GM12878 (cell line): ENCODE results near the gene PPAT. TPM values are rescaled to one million over a fixed set of nuclear protein-coding genes. Genes with fewer than 3 reads are reported as not detected.

Experiments used
- ATAC-seq: fragments of 200-7000 bp; cut with Tn5 transposase; 3 replicates; pipeline ENCODE4 v1.9.1; 2020; ENCODE audit warnings: mild to moderate bottlenecking, moderate library complexity
- BruUV-seq: library from RNA; stranded (reverse); fragments of 400-500 nt; replicated peaks from 2 replicates; lab custom pipeline; 2021; lab: Mats Ljungman, UMichigan
- CTCF ChIA-PET: fragments of 300-600 bp; sonication (Branson Sonifier 250); formaldehyde crosslinking; extraction: SDS; loops from one replicate; lab custom pipeline; 2021; ENCODE audit warnings: inconsistent platforms; lab: Yijun Ruan, JAX
- POLR2A ChIA-PET: fragments of 350-600 bp; formaldehyde crosslinking; extraction: SDS; loops from one replicate; lab custom pipeline; 2021; ENCODE audit warnings: inconsistent platforms; lab: Charles Lee
- RAD21 ChIA-PET: fragments of 300-600 bp; sonication (Branson Sonifier 250); formaldehyde crosslinking; loops from one replicate; lab custom pipeline; 2023; ENCODE audit warnings: antibody characterized with exemption; ENCODE audit not compliant: unreplicated experiment; lab: Charles Lee
- SMC1A ChIA-PET: fragments of 300-600 bp; sonication (Branson Sonifier 250); formaldehyde crosslinking; loops from one replicate; lab custom pipeline; 2023; ENCODE audit not compliant: unreplicated experiment, uncharacterized antibody; lab: Charles Lee
- DNase-seq: peaks from one replicate; pipeline ENCODE4 v3.0.0-alpha.2; 2011; ENCODE audit warnings: low read depth, low spot score
- FAIRE-seq: peaks from 3 replicates; lab custom pipeline; 2011; peaks lifted over from hg19 to GRCh38; lab: Jason Lieb, UNC
- H2AFZ ChIP-seq: 2 replicates; pipeline ENCODE4 v1.6.0; 2011; ENCODE audit warnings: low read depth, low read length, control low read depth; ENCODE audit not compliant: control insufficient read depth
- H3K27ac ChIP-seq: 2 replicates; pipeline ENCODE4 v1.5.1; 2011; ENCODE audit warnings: control low read depth; ENCODE audit not compliant: control insufficient read depth, insufficient read depth
- H3K27me3 ChIP-seq, 2 experiments: replicated peaks in 1 of 2; 2 replicates each; pipeline versions ENCODE4 v1.6.0 to v1.6.1; 2011; ENCODE audit warnings: low read length in 1 of 2; ENCODE audit not compliant: control insufficient read depth in 2 of 2, insufficient read depth in 2 of 2
- H3K36me3 ChIP-seq, 2 experiments: 2 replicates each; pipeline ENCODE4 v1.5.1; 2011; ENCODE audit warnings: low read length in 1 of 2; ENCODE audit not compliant: control insufficient read depth in 2 of 2, insufficient read depth in 2 of 2
- H3K4me1 ChIP-seq: 2 replicates; pipeline ENCODE4 v1.6.1; 2011; ENCODE audit warnings: mild to moderate bottlenecking, low read length, moderate library complexity, mixed read lengths; ENCODE audit not compliant: control insufficient read depth, insufficient read depth
- H3K4me2 ChIP-seq: 2 replicates; pipeline ENCODE4 v1.6.0; 2011; ENCODE audit warnings: control low read depth; ENCODE audit not compliant: control insufficient read depth, insufficient read depth
- H3K4me3 ChIP-seq: fragments of 200-600 bp; sonication (generic); 2 replicates; pipeline ENCODE4 v1.5.1; 2016
- H3K79me2 ChIP-seq: 2 replicates; pipeline ENCODE4 v1.6.0; 2011; ENCODE audit warnings: low read length; ENCODE audit not compliant: control insufficient read depth, insufficient read depth
- H3K9ac ChIP-seq: 2 replicates; pipeline ENCODE4 v1.8.0; 2011; ENCODE audit warnings: low read length, control low read depth, mixed read lengths; ENCODE audit not compliant: control insufficient read depth, insufficient read depth
- H3K9me3 ChIP-seq: replicated peaks from 3 replicates; pipeline ENCODE4 v1.5.1; 2011; ENCODE audit warnings: mild to moderate bottlenecking, low read length; ENCODE audit not compliant: control insufficient read depth, insufficient read depth
- H4K20me1 ChIP-seq: 2 replicates; pipeline ENCODE4 v1.6.0; 2011; ENCODE audit not compliant: control insufficient read depth, insufficient read depth
- EED ChIP-seq: sonication (generic); IDR thresholded peaks from 2 replicates; pipeline ENCODE4 v1.6.1; 2016; ENCODE audit warnings: antibody characterized with exemption, low read depth
- NBN ChIP-seq: fragments of 450-650 bp; IDR thresholded peaks from 2 replicates; pipeline ENCODE4 v1.6.1; 2016
- PAX5 ChIP-seq: IDR thresholded peaks from 2 replicates; pipeline ENCODE4 v1.6.1; 2011; ENCODE audit warnings: low read depth, low read length, borderline replicate concordance
- RAD51 ChIP-seq: fragments of 450-650 bp; IDR thresholded peaks from 2 replicates; pipeline ENCODE4 v1.6.1; 2016; ENCODE audit warnings: moderate library complexity, mild to moderate bottlenecking, inconsistent platforms
- SMAD5 ChIP-seq: IDR thresholded peaks from 2 replicates; pipeline ENCODE4 v1.6.1; 2016; ENCODE audit warnings: antibody characterized with exemption, low read depth
- SMC3 ChIP-seq: IDR thresholded peaks from 2 replicates; pipeline ENCODE4 v1.6.1; 2011; ENCODE audit warnings: low read length, improper control_type of control experiment, borderline replicate concordance
- TARDBP ChIP-seq: IDR thresholded peaks from 2 replicates; pipeline ENCODE4 v1.6.1; 2016; ENCODE audit warnings: borderline replicate concordance
- ZNF217 ChIP-seq: fragments of 450-650 bp; IDR thresholded peaks from 2 replicates; pipeline ENCODE4 v1.6.1; 2017; ENCODE audit warnings: antibody characterized with exemption, mild to moderate bottlenecking
- WGBS: methylation state at CpG from one replicate; pipeline ENCODE4 v1.1.6; 2016; ENCODE audit warnings: low lambda C conversion rate; ENCODE audit not compliant: insufficient replicate concordance, insufficient coverage; ENCODE audit errors: missing lambda C conversion rate; 5-methylcytosine and 5-hydroxymethylcytosine counted together
- in situ Hi-C: fragments of 300-500 bp; cut with MboI; formaldehyde crosslinking; loops from 9 replicates; pipeline ENCODE4 v1.14.3; 2018; ENCODE audit warnings: mixed read lengths
- intact Hi-C: fragments of 100-400 bp; cut with micrococcal nuclease; formaldehyde crosslinking; loops from one replicate; pipeline ENCODE4 v1.14.2; 2022; ENCODE audit not compliant: unreplicated experiment
- polyA plus RNA-seq, 11 experiments: library from polyadenylated mRNA; depleted of rRNA in 4 of 11; unstranded in 6 of 11; stranded (reverse) in 5 of 11; fragments of >200 nt; fragmentation: Nextera tagmentation in 4 of 11; fragmentation: Illumina TruSeq in 1 of 11; extraction: Ambion mirVana in 4 of 11; extraction: Trizol in 1 of 11; gene quantifications; 1 replicate in 1 of 11; 2 replicates in 10 of 11; pipeline versions ENCODE4 v1.2.1 to v1.2.3, GENCODE V29; 2011 to 2016; ENCODE audit warnings: inconsistent platforms in 2 of 11, missing spikeins in 2 of 11, low read depth in 1 of 11
- total RNA-seq, 4 experiments: library from RNA; depleted of rRNA in 3 of 4; stranded (reverse); fragments of >200 nt in 3 of 4; fragmentation: Illumina TruSeq in 1 of 4; extraction: Trizol in 1 of 4; gene quantifications; 2 replicates each; pipeline versions ENCODE4 v1.2.1 to v1.2.3, GENCODE V29; 2013 to 2021
- TF ChIP-seq, protein P1 (sequence below): fragments of 450-650 bp; IDR thresholded peaks from 2 replicates; pipeline ENCODE4 v1.6.1; 2017; ENCODE audit warnings: low read depth, mild to moderate bottlenecking, moderate library complexity
- TF ChIP-seq, protein P2 (sequence below): fragments of 450-650 bp; IDR thresholded peaks from 2 replicates; pipeline ENCODE4 v1.6.1; 2017; ENCODE audit warnings: mild to moderate bottlenecking, low read depth, inconsistent platforms; ENCODE audit not compliant: poor library complexity, severe bottlenecking
- TF ChIP-seq, protein P3 (sequence below): IDR thresholded peaks from 2 replicates; pipeline ENCODE4 v1.6.1; 2012; ENCODE audit warnings: improper control_type of control experiment, low read depth, low read length; ENCODE audit not compliant: insufficient replicate concordance

The PPAT gene
- total and polyA plus RNA-seq, 10 of the 15 experiments (the other 5 are each of a cell fraction or from before 2014, with no cell fraction given): 24.9 to 50.7 (median 38.0) TPM

DNA sequence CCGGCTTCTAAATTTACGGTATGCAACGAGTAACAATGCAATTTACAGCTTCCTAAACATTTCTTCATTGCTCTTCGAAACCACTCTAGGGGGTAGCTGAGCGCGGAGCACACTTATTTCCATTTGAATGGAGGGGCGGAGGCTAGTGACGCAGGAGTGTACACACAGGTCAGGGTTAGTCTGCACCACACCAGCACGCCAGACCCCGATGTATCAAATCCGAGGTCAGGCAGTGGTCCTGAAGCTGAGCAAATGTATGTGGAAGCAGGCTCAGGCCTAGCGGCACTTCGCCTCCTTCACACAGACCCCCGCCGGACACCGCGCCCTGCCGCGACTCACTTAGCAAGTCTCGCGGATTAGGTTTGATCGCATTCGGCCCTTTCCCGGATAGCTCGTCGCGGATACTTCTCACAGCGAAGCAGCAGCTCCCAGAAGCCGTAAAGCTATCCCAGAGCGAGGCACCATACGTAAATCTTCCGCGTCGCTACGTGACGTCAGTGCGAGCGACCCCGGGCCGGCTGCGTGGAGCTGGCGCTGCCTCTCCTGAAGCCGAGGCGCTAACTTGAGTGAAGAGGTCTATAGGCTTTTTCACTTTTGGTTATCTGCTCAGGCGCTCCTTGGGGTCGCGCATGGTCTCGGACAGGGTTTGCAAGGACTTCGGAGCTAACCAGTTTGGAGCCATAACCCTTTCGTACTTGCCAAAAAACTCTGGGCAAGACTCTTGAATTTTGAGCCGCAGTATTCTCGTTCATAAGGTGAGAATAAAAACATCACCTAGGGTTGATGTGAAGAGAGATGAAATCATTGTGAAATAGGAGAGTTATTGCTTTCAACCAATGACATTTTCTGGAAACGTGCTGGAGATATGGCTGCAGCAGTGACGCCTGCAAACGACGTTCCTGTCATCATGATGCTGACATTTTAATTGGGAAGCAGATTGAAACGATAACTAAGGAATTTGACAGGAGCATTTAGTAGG lies 48.1 kb downstream of the PPAT start, which contains the start of gene AASDH (continued):
- TF ChIP-seq RAD51 (no peak), EED (0 out of 2 replicates have a peak, but pooled peaks have one; percentile 19)
- TF ChIP-seq, protein P1, sequence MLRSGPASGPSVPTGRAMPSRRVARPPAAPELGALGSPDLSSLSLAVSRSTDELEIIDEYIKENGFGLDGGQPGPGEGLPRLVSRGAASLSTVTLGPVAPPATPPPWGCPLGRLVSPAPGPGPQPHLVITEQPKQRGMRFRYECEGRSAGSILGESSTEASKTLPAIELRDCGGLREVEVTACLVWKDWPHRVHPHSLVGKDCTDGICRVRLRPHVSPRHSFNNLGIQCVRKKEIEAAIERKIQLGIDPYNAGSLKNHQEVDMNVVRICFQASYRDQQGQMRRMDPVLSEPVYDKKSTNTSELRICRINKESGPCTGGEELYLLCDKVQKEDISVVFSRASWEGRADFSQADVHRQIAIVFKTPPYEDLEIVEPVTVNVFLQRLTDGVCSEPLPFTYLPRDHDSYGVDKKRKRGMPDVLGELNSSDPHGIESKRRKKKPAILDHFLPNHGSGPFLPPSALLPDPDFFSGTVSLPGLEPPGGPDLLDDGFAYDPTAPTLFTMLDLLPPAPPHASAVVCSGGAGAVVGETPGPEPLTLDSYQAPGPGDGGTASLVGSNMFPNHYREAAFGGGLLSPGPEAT: peak; percentile 87
- TF ChIP-seq, all 136 proteins: peak for 66

DNA sequence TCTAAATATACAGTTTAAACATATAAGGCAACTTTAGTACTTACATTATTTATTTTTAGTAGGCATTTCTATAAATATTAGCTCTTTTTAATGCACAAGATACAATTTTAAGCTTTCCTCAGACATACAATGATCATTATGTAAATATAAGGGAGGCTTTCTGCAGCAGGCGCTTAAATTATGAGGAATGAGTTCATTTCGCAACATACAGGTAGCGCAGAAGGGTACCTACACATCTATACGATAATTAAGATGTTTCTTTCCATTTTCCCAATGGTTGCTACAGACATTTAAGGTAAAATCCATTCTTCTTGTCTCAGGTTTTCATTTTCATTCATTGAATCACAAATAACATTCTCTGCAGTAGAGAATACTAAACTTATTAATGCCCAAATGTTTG lies 49.3 kb downstream of the PPAT start:
- Histone ChIP-seq H3K79me2 (peaks cover 14% of the 10 kb centered on the region), H2AFZ (peak overlapping the region; percentile 30; the same call in 1 of the 2 replicates), H4K20me1 (no peaks in the 10 kb centered on the region), H3K4me3 (peak overlapping the region; percentile 50), H3K4me1 (peaks cover 5% of the 10 kb centered on the region), H3K27ac (no peak overlapping the region), H3K9me3 (no peaks in the 10 kb centered on the region), H3K27me3 (no peaks in the 10 kb centered on the region), H3K4me2 (peak overlapping the region; percentile 77), H3K36me3 (peaks cover 0 to 2% of the 10 kb centered on the region in 2 experiments; a peak in 1 of 4 replicates), H3K9ac (peak overlapping the region; percentile 12; the same call in 1 of the 2 replicates)
- SMC1A ChIA-PET: no interaction called here
- intact Hi-C loops: loop anchor here (2.0 to 5.0 kb wide), 2 partner anchors 49 to 439 kb away; partner anchors contain the start of genes CEP135 and PPAT
- DNase-seq: no peak
- no peak for FAIRE-seq
- TSS peak; percentile 53 for BruUV-seq
- RAD21 ChIA-PET: no interaction called here
- 99% methylated on average over 4 of the region's 4 CpGs for WGBS
- POLR2A ChIA-PET: interaction anchor here (0.6 to 3.2 kb wide), 6 partner anchors 25 to 594 kb away, joined by 4 to 26 read pairs (median 6); partner anchors contain the start of genes PAICS and PPAT
- ATAC-seq: no peak
- in situ Hi-C loops: no loop called here
- CTCF ChIA-PET: interaction anchor here (1.5 to 1.6 kb wide), 2 partner anchors 437 to 438 kb away, joined by 6 to 8 read pairs; partner anchors contain the start of gene CEP135
- TF ChIP-seq, protein P2, sequence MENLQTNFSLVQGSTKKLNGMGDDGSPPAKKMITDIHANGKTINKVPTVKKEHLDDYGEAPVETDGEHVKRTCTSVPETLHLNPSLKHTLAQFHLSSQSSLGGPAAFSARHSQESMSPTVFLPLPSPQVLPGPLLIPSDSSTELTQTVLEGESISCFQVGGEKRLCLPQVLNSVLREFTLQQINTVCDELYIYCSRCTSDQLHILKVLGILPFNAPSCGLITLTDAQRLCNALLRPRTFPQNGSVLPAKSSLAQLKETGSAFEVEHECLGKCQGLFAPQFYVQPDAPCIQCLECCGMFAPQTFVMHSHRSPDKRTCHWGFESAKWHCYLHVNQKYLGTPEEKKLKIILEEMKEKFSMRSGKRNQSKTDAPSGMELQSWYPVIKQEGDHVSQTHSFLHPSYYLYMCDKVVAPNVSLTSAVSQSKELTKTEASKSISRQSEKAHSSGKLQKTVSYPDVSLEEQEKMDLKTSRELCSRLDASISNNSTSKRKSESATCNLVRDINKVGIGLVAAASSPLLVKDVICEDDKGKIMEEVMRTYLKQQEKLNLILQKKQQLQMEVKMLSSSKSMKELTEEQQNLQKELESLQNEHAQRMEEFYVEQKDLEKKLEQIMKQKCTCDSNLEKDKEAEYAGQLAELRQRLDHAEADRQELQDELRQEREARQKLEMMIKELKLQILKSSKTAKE: no peak
- TF ChIP-seq NBN: no peak
- TF ChIP-seq SMAD5: no peak
- TF ChIP-seq SMC3: no peak
- TF ChIP-seq, protein P3, sequence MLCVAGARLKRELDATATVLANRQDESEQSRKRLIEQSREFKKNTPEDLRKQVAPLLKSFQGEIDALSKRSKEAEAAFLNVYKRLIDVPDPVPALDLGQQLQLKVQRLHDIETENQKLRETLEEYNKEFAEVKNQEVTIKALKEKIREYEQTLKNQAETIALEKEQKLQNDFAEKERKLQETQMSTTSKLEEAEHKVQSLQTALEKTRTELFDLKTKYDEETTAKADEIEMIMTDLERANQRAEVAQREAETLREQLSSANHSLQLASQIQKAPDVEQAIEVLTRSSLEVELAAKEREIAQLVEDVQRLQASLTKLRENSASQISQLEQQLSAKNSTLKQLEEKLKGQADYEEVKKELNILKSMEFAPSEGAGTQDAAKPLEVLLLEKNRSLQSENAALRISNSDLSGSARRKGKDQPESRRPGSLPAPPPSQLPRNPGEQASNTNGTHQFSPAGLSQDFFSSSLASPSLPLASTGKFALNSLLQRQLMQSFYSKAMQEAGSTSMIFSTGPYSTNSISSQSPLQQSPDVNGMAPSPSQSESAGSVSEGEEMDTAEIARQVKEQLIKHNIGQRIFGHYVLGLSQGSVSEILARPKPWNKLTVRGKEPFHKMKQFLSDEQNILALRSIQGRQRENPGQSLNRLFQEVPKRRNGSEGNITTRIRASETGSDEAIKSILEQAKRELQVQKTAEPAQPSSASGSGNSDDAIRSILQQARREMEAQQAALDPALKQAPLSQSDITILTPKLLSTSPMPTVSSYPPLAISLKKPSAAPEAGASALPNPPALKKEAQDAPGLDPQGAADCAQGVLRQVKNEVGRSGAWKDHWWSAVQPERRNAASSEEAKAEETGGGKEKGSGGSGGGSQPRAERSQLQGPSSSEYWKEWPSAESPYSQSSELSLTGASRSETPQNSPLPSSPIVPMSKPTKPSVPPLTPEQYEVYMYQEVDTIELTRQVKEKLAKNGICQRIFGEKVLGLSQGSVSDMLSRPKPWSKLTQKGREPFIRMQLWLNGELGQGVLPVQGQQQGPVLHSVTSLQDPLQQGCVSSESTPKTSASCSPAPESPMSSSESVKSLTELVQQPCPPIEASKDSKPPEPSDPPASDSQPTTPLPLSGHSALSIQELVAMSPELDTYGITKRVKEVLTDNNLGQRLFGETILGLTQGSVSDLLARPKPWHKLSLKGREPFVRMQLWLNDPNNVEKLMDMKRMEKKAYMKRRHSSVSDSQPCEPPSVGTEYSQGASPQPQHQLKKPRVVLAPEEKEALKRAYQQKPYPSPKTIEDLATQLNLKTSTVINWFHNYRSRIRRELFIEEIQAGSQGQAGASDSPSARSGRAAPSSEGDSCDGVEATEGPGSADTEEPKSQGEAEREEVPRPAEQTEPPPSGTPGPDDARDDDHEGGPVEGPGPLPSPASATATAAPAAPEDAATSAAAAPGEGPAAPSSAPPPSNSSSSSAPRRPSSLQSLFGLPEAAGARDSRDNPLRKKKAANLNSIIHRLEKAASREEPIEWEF: no peak
- no peak for TF ChIP-seq PAX5
- TF ChIP-seq ZNF217: no peak
- TF ChIP-seq TARDBP: no peak
